HG03060 (cell line): ENCODE measurements around the gene OR2V2.
"Not testable (repeated sequence)": the region's sequence is repeated elsewhere in the genome, so short reads cannot be mapped to it uniquely, and the experiment has no call there.

Source experiments
- ATAC-seq: cut with Tn5 transposase; IDR thresholded peaks from one replicate; pipeline ENCODE4 v1.9.1; 2021; ENCODE audit warnings: low read depth, moderate number of reproducible peaks; ENCODE audit not compliant: unreplicated experiment

OR2V2 gene

DNA sequence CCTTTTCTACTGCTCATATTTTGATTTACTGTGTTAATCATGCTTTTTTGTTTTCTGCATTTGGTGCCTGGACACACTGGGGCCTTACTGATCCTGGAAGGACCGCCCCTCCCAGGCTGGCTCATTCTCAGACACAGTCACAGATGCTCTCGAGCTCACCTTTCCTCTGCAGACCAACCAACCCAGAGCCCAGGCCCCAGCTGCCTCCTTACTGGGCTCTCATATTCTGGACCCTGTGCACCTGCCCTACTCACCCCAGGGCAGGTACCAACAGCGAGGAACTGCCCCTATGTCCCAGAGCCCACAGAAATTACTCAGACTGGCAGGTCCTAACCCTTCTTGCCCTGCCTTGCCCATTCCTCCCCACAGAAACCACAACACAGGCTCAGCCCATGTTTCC is 6.6 kb upstream of the OR2V2 start:
- ATAC-seq, result no peak

DNA sequence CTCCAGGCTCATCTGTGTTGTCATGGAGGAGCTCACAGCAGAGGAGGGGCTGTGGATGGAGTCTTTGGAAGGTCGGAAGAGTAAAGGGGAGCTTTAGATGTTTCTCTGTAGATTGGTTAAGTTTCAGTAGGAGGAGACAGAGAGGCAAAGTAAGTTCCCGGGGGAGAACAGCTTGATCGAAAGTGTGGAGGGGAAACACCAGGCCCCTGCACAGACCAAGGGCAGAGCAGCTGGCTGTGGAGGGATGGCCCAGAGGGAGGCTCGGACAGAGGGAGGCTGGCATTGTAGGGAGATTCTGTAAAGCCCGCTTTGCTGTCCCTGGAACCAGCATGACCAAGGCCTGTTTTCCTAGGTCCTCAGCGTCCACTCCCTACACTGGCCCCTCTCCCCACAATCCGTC is 5.3 kb upstream of the OR2V2 start:
- ATAC-seq, result no peak

DNA sequence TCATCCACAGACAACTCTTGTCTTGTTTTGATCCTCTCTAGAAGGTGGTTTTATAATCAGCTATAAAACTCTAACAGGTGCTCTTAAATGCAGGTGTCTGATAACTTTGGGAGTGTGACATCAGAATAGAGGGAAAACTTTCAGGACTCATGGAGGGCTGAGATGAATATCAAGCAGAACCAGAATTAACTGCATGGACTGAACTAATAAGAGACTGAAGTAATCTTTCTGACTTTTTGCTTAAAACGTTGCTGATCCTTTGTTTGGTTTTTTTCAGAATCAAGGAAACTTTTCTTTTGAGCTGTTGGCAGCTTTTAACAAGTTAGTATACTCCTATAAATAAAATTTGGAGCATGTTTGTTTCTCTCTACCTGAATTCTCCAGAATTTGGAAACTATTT is 2.3 kb upstream of the OR2V2 start:
- no peak for ATAC-seq

DNA sequence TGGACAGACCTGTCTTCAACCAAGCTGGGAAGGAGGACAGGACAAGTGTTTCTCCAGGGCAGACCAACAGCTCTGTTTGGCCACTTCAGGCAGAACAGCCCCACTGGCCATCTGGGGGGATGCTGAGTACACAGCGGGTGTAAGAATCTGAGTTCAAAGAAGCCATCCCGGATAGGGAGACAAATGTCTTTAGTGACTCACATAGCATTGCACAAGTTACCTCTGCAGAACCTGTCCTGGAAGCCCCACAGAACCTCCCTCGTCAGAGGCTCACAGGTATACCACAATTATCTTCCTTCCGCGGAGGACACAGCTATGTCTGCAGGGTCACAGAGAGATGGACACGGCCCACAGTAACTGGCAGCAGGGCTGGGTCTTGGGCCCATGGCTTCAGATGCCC is 2.0 kb downstream of the OR2V2 start:
- no peak for ATAC-seq

DNA sequence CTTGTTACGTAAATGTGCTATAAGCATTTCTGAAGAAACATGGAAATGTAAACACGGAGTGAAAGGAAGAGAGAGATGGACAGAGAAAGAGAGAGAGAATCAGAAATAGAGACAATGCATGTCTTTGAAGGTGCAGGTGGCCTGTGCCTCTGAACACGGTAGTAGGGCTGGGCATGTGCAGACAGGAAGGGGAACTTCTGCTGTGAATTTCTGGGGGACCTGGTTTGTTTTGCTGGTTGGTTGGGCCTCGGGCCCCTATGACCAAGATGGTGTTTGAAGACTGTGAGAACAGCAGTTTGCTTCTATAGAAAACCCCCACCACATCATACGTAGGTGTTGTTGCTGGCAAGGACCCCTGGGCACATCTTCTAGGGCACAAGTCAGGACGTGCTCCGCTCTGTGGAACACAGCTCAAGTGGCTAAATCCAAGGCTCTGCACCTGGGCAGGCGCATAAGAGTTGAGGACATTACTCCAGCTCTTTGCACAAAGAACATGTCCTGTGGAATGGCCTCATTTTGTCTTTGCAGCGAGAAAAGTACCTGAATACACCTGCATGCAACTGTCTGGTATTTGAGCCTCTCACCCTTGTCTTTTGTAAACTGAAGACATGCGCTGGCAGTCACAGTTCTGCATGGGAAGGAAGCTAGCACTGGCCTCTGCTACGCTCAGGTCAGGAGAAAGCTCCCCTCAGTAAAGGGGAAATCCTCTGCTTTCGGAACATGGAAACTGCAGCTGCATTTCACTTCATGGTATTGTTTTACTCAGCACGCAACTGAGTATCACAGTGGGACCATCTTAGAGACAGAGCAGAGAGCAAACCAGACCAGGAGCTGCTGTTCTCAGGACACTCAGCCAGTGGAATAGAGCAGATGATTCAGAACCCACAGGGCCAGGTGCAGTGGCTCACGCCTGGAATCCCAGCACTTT is 2.7 kb downstream of the OR2V2 start:
- peak; percentile 47 for ATAC-seq

DNA sequence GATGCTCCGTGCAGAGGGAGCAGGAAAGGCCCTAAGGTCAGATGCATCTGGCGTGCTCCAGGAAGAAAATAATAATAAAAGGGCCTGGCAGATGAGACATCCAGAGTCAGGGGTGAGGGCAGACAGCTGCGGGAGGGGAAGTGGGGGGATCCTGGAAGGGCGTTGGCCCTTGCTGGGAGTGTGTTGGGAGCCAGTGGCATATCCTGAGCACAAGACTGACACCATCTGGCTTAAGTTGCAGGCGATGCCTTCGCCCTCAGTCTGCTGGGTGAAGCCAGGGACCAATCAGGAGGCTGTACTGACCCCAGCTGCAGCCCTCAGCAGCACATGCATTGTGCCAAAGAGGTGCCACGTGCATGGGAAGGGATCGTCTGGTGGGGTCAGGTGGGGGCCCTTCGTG is 3.8 kb downstream of the OR2V2 start:
- ATAC-seq, result no peak

DNA sequence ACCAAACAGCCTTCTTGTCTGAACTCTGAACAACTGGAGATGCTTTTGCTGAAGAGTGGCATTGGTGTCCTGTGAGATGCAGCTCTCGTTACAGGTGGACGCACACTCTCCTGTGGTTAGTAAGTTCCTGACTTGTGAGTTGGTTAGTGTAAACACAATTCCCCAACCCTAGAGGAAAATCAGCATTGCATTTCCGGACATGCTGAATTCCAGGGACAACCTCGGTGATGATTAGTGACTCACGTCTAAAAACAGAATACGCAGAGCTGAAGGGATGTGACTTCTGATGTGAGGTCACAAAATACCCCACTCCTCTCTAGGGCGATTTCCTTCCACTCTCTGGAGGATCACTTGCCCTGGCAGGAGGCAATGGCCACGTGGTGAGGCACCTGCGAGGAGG is 5.0 kb downstream of the OR2V2 start:
- ATAC-seq, result no peak

DNA sequence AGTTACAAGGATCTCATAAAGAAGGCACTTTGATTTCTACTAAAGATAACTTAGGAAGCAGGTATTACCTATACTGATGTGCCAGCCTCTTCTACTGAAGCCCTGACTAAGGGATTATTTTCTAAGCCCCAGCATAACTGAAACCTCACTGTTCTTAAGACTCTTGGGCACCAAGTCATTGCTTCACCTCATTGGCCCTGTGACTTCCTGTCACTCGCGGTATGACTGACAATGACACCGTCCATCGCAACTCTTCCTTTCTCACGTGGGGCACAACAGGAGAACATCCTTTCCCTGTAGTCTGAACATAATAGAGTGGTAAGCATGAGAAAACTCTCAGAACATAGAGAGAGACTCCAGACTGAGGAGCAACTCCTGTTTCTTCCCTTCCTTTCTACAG is 6.4 kb downstream of the OR2V2 start:
- no peak for ATAC-seq

DNA sequence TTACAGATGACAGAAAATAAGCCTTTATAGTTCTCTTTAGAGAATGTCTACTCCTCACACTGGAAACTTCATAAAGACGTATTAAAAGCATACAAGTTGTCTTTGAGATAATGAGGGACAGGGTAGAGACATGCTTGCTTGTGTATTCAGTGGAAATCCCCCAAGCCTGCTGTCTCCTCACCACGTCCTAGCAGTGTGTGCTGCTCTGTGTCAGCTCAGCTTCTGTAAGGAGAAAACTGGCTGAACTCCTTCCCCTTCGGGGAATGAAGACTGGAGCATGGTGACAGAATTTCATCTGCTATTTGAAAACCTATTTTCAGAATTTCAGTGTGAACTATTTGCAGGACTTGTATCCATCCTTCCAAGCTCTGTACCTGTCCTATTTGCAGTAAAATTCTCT is 9.4 kb downstream of the OR2V2 start:
- no peak for ATAC-seq

DNA sequence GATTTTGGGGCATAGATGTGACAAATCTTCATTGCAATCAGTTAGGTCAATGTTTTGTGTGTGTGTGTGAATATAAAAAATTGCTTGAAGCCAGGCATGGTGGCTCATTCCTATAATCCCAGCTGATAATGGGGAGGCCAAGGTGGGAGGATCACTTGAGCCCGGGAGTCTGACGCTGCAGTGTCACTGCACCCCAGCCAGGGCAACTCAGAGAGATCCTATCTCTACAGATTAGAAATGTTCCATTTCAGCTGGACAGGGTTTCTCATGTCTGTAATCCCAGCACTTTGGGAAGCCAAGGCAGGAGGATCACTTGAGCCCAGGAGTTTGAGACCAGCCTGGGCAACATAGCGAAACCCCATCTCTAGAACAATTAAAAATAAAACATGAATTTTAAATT is 11.5 kb downstream of the OR2V2 start:
- no peak for ATAC-seq

DNA sequence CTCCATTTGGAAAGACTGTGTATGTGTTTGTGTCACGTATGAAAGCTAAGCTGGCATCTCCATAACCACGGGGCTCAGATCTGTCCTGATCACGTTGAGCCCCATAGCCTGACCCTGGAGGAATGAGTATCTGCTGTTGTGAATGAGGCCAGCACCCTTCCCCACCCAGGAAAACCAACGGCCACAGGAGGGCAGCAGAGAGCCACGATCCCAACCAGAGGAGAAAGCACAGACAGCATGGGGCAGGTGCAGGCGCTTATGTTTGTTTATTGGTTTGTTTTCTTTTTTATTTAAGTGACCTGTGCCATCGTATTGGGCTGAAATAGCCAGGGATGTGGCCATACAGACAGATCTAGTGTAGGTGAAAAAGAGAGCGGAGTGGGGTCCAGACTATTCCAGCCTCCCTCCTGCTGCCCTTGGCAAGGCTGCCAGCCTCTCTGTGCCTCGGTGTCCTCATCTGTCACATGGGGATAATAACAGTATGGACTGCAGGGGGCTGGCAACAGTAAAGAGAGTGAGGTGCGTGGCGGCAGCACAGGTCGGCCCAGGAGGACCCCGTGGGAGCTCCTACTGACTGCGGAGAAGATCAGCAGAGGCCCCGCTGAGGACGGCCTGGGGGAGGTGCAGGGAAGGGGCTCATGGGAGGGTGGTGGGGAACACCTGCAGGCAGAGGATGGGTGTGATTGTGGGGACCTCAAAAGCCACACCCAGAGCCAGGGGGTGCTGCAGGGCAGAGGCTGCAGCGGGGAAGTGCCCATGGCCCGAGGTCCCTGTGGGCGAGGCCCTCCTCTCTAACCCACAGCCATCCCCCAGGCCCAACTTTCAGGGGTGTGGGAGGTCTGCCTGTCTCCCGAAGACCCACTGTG is 12.1 kb downstream of the OR2V2 start:
- ATAC-seq, result no peak

DNA sequence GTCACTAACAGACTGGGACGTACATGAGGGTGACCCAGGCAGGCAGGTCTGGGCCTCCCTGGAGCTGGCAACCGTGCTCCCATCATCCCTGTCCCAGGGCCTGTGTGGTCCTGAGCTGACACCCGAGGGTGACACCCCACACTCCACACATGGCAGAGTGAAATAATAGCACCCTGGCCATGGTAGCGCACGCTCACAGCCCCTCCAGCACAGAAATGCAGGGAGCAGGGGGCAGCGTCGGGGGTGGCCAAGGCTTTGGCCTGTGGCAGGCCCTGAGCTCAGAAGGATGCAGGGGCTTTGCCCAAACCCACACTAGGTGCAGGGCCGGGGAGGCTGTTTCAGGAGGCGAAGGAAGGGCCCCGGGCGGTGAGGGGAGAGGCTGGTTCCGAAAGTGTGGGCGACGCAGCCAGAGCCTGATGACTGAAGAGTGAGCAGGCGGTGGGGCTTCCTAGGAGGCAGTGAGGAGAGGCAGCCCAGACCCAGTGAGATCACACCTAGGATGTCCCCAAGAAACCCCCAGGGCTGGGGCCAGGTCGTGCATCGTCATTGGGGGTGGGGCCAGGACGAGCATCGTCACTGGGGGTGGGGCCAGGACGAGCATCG is 12.9 kb downstream of the OR2V2 start:
- no peak for ATAC-seq

DNA sequence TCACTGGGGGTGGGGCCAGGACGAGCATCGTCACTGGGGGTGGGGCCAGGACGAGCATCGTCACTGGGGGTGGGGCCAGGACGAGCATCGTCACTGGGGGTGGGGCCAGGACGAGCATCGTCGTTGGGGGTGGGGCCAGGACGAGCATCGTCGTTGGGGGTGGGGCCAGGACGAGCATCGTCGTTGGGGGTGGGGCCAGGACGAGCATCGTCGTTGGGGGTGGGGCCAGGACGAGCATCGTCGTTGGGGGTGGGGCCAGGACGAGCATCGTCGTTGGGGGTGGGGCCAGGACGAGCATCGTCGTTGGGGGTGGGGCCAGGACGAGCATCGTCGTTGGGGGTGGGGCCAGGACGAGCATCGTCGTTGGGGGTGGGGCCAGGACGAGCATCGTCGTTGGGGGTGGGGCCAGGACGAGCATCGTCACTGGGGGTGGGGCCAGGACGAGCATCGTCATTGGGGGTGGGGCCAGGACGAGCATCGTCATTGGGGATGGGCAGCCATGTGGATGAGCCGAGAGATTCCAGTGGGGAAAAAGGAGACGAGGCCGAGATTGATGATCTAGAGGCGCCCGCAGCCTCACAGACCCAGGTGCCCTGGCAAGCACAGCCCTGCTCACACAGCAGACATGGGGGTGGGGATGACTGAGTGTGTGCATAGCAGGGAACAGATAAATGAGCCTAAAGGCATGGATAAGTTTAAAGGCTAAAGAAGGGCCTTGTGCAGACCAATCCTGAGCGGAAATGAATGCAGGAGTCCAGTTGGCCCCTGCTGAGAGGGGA is 13.6 kb downstream of the OR2V2 start:
- not testable (repeated sequence) for ATAC-seq

DNA sequence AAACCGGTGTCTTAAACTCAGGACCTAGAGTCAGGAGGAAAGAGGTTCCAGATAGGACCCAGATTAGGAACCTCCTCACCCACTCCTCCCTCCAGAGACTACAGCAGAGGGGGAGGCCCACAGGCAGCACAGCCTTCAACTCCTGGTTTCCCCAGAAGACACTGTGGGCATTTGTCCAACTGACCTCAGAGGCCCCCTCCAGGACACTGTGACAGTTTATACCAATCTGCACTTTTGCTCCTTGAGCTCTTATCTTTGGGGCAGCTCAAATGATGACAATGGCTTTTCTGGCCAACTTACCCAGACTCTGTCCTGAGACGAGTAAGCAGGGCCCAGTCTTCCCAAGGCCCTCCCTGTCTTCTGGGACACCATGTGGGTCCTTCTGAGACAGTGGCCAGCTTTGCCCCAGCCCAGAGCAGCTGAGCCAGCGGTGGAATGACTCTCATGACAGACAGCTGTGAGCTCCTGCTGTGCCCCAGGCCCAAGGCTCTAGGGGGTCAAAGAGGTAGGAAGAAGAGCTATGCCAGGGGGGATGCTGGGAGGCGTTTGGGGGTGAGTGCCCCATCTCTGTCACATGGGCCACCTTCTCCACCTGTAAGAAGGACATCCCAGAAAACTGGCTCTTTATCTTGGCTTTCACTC is 14.3 kb downstream of the OR2V2 start:
- no peak for ATAC-seq

DNA sequence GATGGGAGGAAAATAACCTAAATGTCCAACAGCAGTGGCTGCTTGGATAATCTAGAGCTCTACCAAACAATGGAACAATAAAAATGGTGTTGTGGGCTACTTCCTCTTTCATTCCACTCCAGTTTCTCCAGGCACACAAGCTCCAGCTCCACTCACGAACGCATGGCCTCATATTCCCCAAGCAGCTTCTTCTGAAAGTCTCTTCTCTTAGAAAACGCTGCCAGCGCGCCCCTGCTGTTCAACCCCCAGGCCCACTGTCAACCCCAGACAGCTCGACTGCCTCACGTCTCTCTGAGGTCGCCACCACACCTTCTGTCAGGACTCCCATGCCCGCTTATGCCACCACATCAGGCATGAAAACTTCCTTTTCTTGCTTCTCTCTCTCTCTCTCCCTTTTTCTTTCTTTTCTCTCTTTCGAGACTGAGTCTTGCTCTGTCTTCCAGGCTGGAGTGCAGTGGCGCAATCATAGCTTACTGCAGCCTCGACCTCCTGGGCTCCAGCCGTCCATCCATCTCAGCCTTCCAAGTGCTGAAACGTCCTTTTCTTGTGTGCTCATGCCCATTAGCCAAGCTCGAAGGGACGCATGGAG is 16.2 kb downstream of the OR2V2 start:
- no peak for ATAC-seq

DNA sequence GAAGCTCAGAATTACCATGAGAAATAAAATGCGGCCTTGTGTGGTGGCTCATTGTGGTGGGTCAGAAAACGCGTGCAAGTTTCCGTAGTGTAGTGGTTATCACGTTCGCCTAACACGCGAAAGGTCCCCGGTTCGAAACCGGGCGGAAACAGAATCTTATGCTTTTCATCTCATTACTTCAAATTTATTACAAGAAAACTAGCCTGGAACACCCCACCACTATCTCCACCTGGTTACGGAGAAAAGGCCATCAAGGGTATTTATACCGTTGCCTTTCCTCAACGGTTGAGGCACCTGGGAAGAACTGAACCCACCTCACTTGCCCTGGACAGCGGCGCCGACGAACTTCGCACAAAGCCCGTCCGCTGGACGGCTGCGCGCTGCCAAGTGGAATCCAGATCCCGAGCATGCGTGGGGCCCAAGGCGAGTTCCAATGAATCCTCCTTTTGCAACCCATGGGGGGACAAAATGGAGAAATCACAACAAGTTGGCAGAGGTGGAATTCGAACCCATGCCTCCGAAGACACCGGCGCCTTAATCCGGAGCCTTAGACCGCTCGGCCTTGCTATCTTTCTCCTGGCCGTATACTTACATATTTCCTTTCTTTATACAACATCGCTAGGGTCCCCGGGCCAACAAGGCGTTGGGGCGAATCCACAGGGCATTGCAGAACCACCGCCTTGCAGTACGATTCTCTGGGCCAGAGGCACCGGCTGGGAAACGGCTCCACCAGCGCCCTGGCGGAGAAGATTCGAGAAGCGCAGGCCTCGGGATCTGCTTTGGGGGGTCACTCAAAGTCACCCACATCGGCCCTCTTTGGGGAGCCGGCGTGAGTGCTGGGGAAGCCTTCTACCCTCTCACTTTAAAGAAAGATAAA is 16.9 kb downstream of the OR2V2 start:
- no peak for ATAC-seq

DNA sequence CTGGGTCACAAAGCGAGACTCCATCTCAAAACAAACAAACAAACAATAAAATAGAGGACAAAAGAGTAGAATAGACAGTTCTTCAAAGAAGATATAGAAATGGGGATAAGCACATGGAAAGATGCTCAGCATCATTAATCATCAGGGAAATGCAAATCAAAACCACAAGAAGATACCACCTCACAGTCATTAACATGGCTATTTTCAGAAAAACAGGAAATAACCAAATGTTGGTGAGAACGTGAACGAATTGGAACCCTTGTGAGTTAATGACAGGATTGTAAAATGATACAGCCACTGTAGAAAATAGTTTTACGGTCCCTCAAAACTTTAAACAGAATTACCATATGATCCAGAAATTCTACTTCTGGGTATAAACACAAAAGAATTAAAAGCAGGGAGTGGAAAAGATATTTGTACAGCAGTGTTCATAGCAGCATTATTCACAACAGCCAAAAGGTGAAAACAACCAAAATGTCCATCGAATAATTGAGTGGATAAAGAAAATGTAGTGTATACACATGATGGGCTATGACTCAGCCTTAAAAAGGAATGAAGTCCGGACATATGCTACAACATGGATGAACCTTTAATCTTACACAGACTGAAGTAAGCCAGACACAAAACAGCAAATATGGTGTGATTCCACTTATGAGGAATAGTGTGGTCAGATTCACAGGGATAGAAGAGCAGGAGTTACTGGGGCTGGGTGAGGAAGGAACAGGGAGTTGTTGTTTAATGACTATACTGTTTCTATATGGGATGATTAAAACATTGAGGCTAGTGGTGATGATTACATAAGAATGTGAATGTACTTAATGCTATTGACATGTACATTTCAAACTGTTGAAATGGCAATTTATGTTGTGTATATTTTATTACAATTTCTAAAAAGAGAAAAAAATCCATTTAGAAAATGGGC is 19.7 kb downstream of the OR2V2 start:
- no peak for ATAC-seq
